Urinary bladder (tissue), 4 donors: ENCODE measurements around the gene ATRIP. TPM values are rescaled to one million over a fixed set of nuclear protein-coding genes. Genes with fewer than 3 reads are reported as not detected.
"Not testable (repeated sequence)": the region's sequence is repeated elsewhere in the genome, so short reads cannot be mapped to it uniquely, and the experiment has no call there.

Experiments
- DNase-seq: peaks from one replicate; pipeline ENCODE4 v3.0.0-alpha.2; 2015; ENCODE audit errors: extremely low spot score
- H3K27ac ChIP-seq: one replicate; pipeline ENCODE4 v1.5.1; 2013; ENCODE audit warnings: low read depth, mild to moderate bottlenecking, moderate library complexity
- H3K36me3 ChIP-seq: one replicate; pipeline ENCODE4 v1.6.1; 2013; ENCODE audit warnings: mild to moderate bottlenecking, moderate library complexity; ENCODE audit not compliant: insufficient read depth
- H3K4me1 ChIP-seq: one replicate; pipeline ENCODE4 v1.6.1; 2013; ENCODE audit warnings: mild to moderate bottlenecking, moderate library complexity; ENCODE audit not compliant: insufficient read depth
- H3K4me3 ChIP-seq: one replicate; pipeline ENCODE4 v1.5.1; 2013; ENCODE audit warnings: low read depth, low read length
- WGBS: extraction: QIAGEN DNeasy Blood & Tissue Kit; methylation state at CpG from one replicate; pipeline ENCODE4 v1.1.7; 2013; 5-methylcytosine and 5-hydroxymethylcytosine counted together
- polyA plus RNA-seq: library from polyadenylated mRNA; stranded (reverse); fragments of 200-250 nt; gene quantifications from one replicate; pipeline ENCODE4 v1.2.3, GENCODE V29; 2013
- total RNA-seq: library from RNA; depleted of rRNA; stranded (reverse); fragments of >200 nt; gene quantifications from one replicate; pipeline ENCODE4 v1.2.3, GENCODE V29; 2014
- donor health status: healthy with polysubstance abuse.
- donor health status: healthy.

The ATRIP gene
- total and polyA plus RNA-seq, 2 donors = 4.7 to 6.6 TPM

GRCh38 chr3:48478626-48479555 lies 32.4 kb downstream of the ATRIP start:
- no peak for DNase-seq
- WGBS = 79% methylated on average over 19 of the region's 19 CpGs
- Histone ChIP-seq H3K4me1 (no peaks in the 10 kb centered on the region), H3K36me3 (no peaks in the 10 kb centered on the region), H3K4me3 (no peak overlapping the region), H3K27ac (no peak overlapping the region)

GRCh38 chr3:48480891-48481290 lies 34.4 kb downstream of the ATRIP start:
- H3K27ac ChIP-seq, H3K36me3 ChIP-seq, H3K4me1 ChIP-seq, H3K4me3 ChIP-seq, DNase-seq: not testable (repeated sequence)
- WGBS = 99% methylated on average over 11 of the region's 11 CpGs

- 94% methylated on average over 6 of the region's 6 CpGs for WGBS
- not testable (repeated sequence) for H3K27ac ChIP-seq, H3K36me3 ChIP-seq, DNase-seq, H3K4me1 ChIP-seq, H3K4me3 ChIP-seq
These were observed 36.3 kb downstream of the ATRIP start for GRCh38 chr3:48482822-48483221.

GRCh38 chr3:48486952-48487351 lies 40.4 kb downstream of the ATRIP start:
- no peak for DNase-seq
- Histone ChIP-seq H3K4me1 (no peaks in the 10 kb centered on the region), H3K36me3 (no peaks in the 10 kb centered on the region), H3K4me3 (no peak overlapping the region), H3K27ac (no peak overlapping the region)
- 95% methylated on average over 5 of the region's 5 CpGs for WGBS

- Histone ChIP-seq H3K4me3 (no peak overlapping the region), H3K27ac (peak overlapping the region; percentile 53), H3K36me3 (no peaks in the 10 kb centered on the region), H3K4me1 (no peaks in the 10 kb centered on the region)
- WGBS = 54% methylated on average over 7 of the region's 7 CpGs
- DNase-seq = peak; percentile 40
These were observed 46.1 kb downstream of the ATRIP start for GRCh38 chr3:48492461-48493202.

GRCh38 chr3:48493203-48493501 lies 46.6 kb downstream of the ATRIP start:
- DNase-seq = no peak
- WGBS = 71% methylated on average over 3 of the region's 3 CpGs

GRCh38 chr3:48500656-48501055 lies 54.1 kb downstream of the ATRIP start:
- no peak for DNase-seq
- Histone ChIP-seq H3K27ac (no peak overlapping the region), H3K4me3 (no peak overlapping the region), H3K36me3 (no peaks in the 10 kb centered on the region), H3K4me1 (no peaks in the 10 kb centered on the region)
- WGBS = 98% methylated on average over 5 of the region's 5 CpGs

More at GRCh38 chr3:48493203-48493501, 46.6 kb downstream of the ATRIP start:
- Histone ChIP-seq H3K4me1 (no peaks in the 10 kb centered on the region), H3K27ac (no peak overlapping the region), H3K4me3 (no peak overlapping the region), H3K36me3 (no peaks in the 10 kb centered on the region)

- no peak overlapping the region for H3K4me3 ChIP-seq
- 87% methylated on average over 7 of the region's 7 CpGs for WGBS
- no peak overlapping the region for H3K27ac ChIP-seq
- H3K36me3 ChIP-seq = no peaks in the 10 kb centered on the region
- H3K4me1 ChIP-seq = no peaks in the 10 kb centered on the region
- no peak for DNase-seq
These were observed 54.7 kb downstream of the ATRIP start for GRCh38 chr3:48501196-48501595.

GRCh38 chr3:48502121-48502520 lies 55.6 kb downstream of the ATRIP start:
- no peaks in the 10 kb centered on the region for H3K4me1 ChIP-seq
- WGBS = 81% methylated on average over 5 of the region's 5 CpGs
- H3K27ac ChIP-seq = no peak overlapping the region
- no peak for DNase-seq
- H3K4me3 ChIP-seq = no peak overlapping the region
- no peaks in the 10 kb centered on the region for H3K36me3 ChIP-seq

- Histone ChIP-seq H3K4me1 (no peaks in the 10 kb centered on the region), H3K4me3 (no peak overlapping the region), H3K27ac (peak overlapping the region; percentile 97), H3K36me3 (no peaks in the 10 kb centered on the region)
- DNase-seq = no peak
- WGBS = 54% methylated on average over 6 of the region's 6 CpGs
These were observed 56.2 kb downstream of the ATRIP start for GRCh38 chr3:48502728-48503168.

GRCh38 chr3:48503401-48504050 lies 57.0 kb downstream of the ATRIP start:
- no peak for DNase-seq
- Histone ChIP-seq H3K4me3 (peak overlapping the region; percentile 64), H3K27ac (peak overlapping the region; percentile 97), H3K36me3 (no peaks in the 10 kb centered on the region), H3K4me1 (no peaks in the 10 kb centered on the region)
- 6% methylated on average over 26 of the region's 26 CpGs for WGBS

GRCh38 chr3:48504051-48504946 lies 57.8 kb downstream of the ATRIP start, which contains the start of gene SHISA5:
Gene SHISA5, minus strand, starts transcription at chr3:48504174. Its CDS starts 80 bp downstream, at chr3:48504094.
- Histone ChIP-seq H3K4me3 (peak within 1 kb of the TSS; percentile 64), H3K27ac (peak within 1 kb of the TSS; percentile 97), H3K36me3 (no peaks in the 10 kb centered on the region), H3K4me1 (no peaks in the 10 kb centered on the region)
- no peak for DNase-seq
- 1% methylated on average over 66 of the region's 66 CpGs for WGBS

- DNase-seq = no peak
- no peak overlapping the region for H3K4me3 ChIP-seq
- H3K27ac ChIP-seq = peak overlapping the region; percentile 94
- H3K36me3 ChIP-seq = no peaks in the 10 kb centered on the region
- no peaks in the 10 kb centered on the region for H3K4me1 ChIP-seq
- 68% methylated on average over 2 of the region's 2 CpGs for WGBS
These were observed 58.6 kb downstream of the ATRIP start for GRCh38 chr3:48505146-48505545.
